GM12878 (cell line): ENCODE results near the gene TYRP1. TPM values are rescaled to one million over a fixed set of nuclear protein-coding genes. Genes with fewer than 3 reads are reported as not detected.

Source experiments
- ATAC-seq: fragments of 200-7000 bp; cut with Tn5 transposase; 3 replicates; pipeline ENCODE4 v1.9.1; 2020; ENCODE audit warnings: mild to moderate bottlenecking, moderate library complexity
- BruUV-seq: library from RNA; stranded (reverse); fragments of 400-500 nt; replicated peaks from 2 replicates; lab custom pipeline; 2021; lab: Mats Ljungman, UMichigan
- CTCF ChIA-PET: fragments of 300-600 bp; sonication (Branson Sonifier 250); formaldehyde crosslinking; extraction: SDS; loops from one replicate; lab custom pipeline; 2021; ENCODE audit warnings: inconsistent platforms; lab: Yijun Ruan, JAX
- POLR2A ChIA-PET: fragments of 350-600 bp; formaldehyde crosslinking; extraction: SDS; loops from one replicate; lab custom pipeline; 2021; ENCODE audit warnings: inconsistent platforms; lab: Charles Lee
- RAD21 ChIA-PET: fragments of 300-600 bp; sonication (Branson Sonifier 250); formaldehyde crosslinking; loops from one replicate; lab custom pipeline; 2023; ENCODE audit warnings: antibody characterized with exemption; ENCODE audit not compliant: unreplicated experiment; lab: Charles Lee
- SMC1A ChIA-PET: fragments of 300-600 bp; sonication (Branson Sonifier 250); formaldehyde crosslinking; loops from one replicate; lab custom pipeline; 2023; ENCODE audit not compliant: unreplicated experiment, uncharacterized antibody; lab: Charles Lee
- DNase-seq: peaks from one replicate; pipeline ENCODE4 v3.0.0-alpha.2; 2011; ENCODE audit warnings: low read depth, low spot score
- FAIRE-seq: peaks from 3 replicates; lab custom pipeline; 2011; peaks lifted over from hg19 to GRCh38; lab: Jason Lieb, UNC
- H2AFZ ChIP-seq: 2 replicates; pipeline ENCODE4 v1.6.0; 2011; ENCODE audit warnings: low read depth, low read length, control low read depth; ENCODE audit not compliant: control insufficient read depth
- H3K27ac ChIP-seq: 2 replicates; pipeline ENCODE4 v1.5.1; 2011; ENCODE audit warnings: control low read depth; ENCODE audit not compliant: control insufficient read depth, insufficient read depth
- H3K27me3 ChIP-seq, 2 experiments: replicated peaks in 1 of 2; 2 replicates each; pipeline versions ENCODE4 v1.6.0 to v1.6.1; 2011; ENCODE audit warnings: low read length in 1 of 2; ENCODE audit not compliant: control insufficient read depth in 2 of 2, insufficient read depth in 2 of 2
- H3K36me3 ChIP-seq, 2 experiments: 2 replicates each; pipeline ENCODE4 v1.5.1; 2011; ENCODE audit warnings: low read length in 1 of 2; ENCODE audit not compliant: control insufficient read depth in 2 of 2, insufficient read depth in 2 of 2
- H3K4me1 ChIP-seq: 2 replicates; pipeline ENCODE4 v1.6.1; 2011; ENCODE audit warnings: mild to moderate bottlenecking, low read length, moderate library complexity, mixed read lengths; ENCODE audit not compliant: control insufficient read depth, insufficient read depth
- H3K4me2 ChIP-seq: 2 replicates; pipeline ENCODE4 v1.6.0; 2011; ENCODE audit warnings: control low read depth; ENCODE audit not compliant: control insufficient read depth, insufficient read depth
- H3K4me3 ChIP-seq: fragments of 200-600 bp; sonication (generic); 2 replicates; pipeline ENCODE4 v1.5.1; 2016
- H3K79me2 ChIP-seq: 2 replicates; pipeline ENCODE4 v1.6.0; 2011; ENCODE audit warnings: low read length; ENCODE audit not compliant: control insufficient read depth, insufficient read depth
- H3K9ac ChIP-seq: 2 replicates; pipeline ENCODE4 v1.8.0; 2011; ENCODE audit warnings: low read length, control low read depth, mixed read lengths; ENCODE audit not compliant: control insufficient read depth, insufficient read depth
- H3K9me3 ChIP-seq: replicated peaks from 3 replicates; pipeline ENCODE4 v1.5.1; 2011; ENCODE audit warnings: mild to moderate bottlenecking, low read length; ENCODE audit not compliant: control insufficient read depth, insufficient read depth
- H4K20me1 ChIP-seq: 2 replicates; pipeline ENCODE4 v1.6.0; 2011; ENCODE audit not compliant: control insufficient read depth, insufficient read depth
- BCL11A ChIP-seq: IDR thresholded peaks from 2 replicates; pipeline ENCODE4 v1.6.1; 2011; ENCODE audit warnings: low read depth, low read length
- BHLHE40 ChIP-seq, 2 experiments: fragments of 450-650 bp in 1 of 2; IDR thresholded peaks; 2 replicates each; pipeline ENCODE4 v1.6.1; 2011 to 2017; ENCODE audit warnings: low read depth in 2 of 2, borderline replicate concordance in 1 of 2, improper control_type of control experiment in 1 of 2, low read length in 1 of 2, mild to moderate bottlenecking in 1 of 2
- CEBPZ ChIP-seq: fragments of 150-350 bp; IDR thresholded peaks from 2 replicates; pipeline ENCODE4 v1.6.1; 2016; ENCODE audit warnings: low read depth, low read length
- JUND ChIP-seq: IDR thresholded peaks from 2 replicates; pipeline ENCODE4 v1.6.1; 2012; ENCODE audit warnings: low read depth, mild to moderate bottlenecking, low read length, improper control_type of control experiment, moderate library complexity
- PAX5 ChIP-seq: IDR thresholded peaks from 2 replicates; pipeline ENCODE4 v1.6.1; 2011; ENCODE audit warnings: low read depth, low read length, borderline replicate concordance
- RELB ChIP-seq: fragments of 450-650 bp; IDR thresholded peaks from 2 replicates; pipeline ENCODE4 v1.6.1; 2017; ENCODE audit warnings: low read depth, mild to moderate bottlenecking, moderate library complexity
- SREBF1 ChIP-seq: IDR thresholded peaks from 2 replicates; pipeline ENCODE4 v1.6.1; 2012; ENCODE audit warnings: mild to moderate bottlenecking, low read length
- SUZ12 ChIP-seq: fragments of 200-600 bp; sonication (generic); IDR thresholded peaks from one replicate; pipeline ENCODE4 v1.6.1; 2018; ENCODE audit warnings: antibody characterized with exemption, mild to moderate bottlenecking; ENCODE audit not compliant: unreplicated experiment
- TCF12 ChIP-seq: IDR thresholded peaks from 2 replicates; pipeline ENCODE4 v1.6.1; 2011; ENCODE audit warnings: low read depth, mild to moderate bottlenecking, low read length
- USF1 ChIP-seq: IDR thresholded peaks from 2 replicates; pipeline ENCODE4 v1.6.1; 2011; ENCODE audit warnings: borderline replicate concordance, low read depth, mild to moderate bottlenecking, moderate library complexity, mixed read lengths, low read length; ENCODE audit not compliant: insufficient read depth; ENCODE audit errors: extremely low read length
- WGBS: methylation state at CpG from one replicate; pipeline ENCODE4 v1.1.6; 2016; ENCODE audit warnings: low lambda C conversion rate; ENCODE audit not compliant: insufficient replicate concordance, insufficient coverage; ENCODE audit errors: missing lambda C conversion rate; 5-methylcytosine and 5-hydroxymethylcytosine counted together
- in situ Hi-C: fragments of 300-500 bp; cut with MboI; formaldehyde crosslinking; loops from 9 replicates; pipeline ENCODE4 v1.14.3; 2018; ENCODE audit warnings: mixed read lengths
- intact Hi-C: fragments of 100-400 bp; cut with micrococcal nuclease; formaldehyde crosslinking; loops from one replicate; pipeline ENCODE4 v1.14.2; 2022; ENCODE audit not compliant: unreplicated experiment
- polyA plus RNA-seq, 11 experiments: library from polyadenylated mRNA; depleted of rRNA in 4 of 11; unstranded in 6 of 11; stranded (reverse) in 5 of 11; fragments of >200 nt; fragmentation: Nextera tagmentation in 4 of 11; fragmentation: Illumina TruSeq in 1 of 11; extraction: Ambion mirVana in 4 of 11; extraction: Trizol in 1 of 11; gene quantifications; 1 replicate in 1 of 11; 2 replicates in 10 of 11; pipeline versions ENCODE4 v1.2.1 to v1.2.3, GENCODE V29; 2011 to 2016; ENCODE audit warnings: inconsistent platforms in 2 of 11, missing spikeins in 2 of 11, low read depth in 1 of 11
- total RNA-seq, 4 experiments: library from RNA; depleted of rRNA in 3 of 4; stranded (reverse); fragments of >200 nt in 3 of 4; fragmentation: Illumina TruSeq in 1 of 4; extraction: Trizol in 1 of 4; gene quantifications; 2 replicates each; pipeline versions ENCODE4 v1.2.1 to v1.2.3, GENCODE V29; 2013 to 2021

The TYRP1 gene
- total and polyA plus RNA-seq, 10 of the 15 experiments (the other 5 are each of a cell fraction or from before 2014, with no cell fraction given) = 0.01 TPM; not detected in 9

- H3K4me1 ChIP-seq = no peaks in the 10 kb centered on the region
- DNase-seq = no peak
- ATAC-seq = no peak
- in situ Hi-C loops = no loop called here
- TF ChIP-seq TCF12 (no peak), BHLHE40 (IDR thresholded peaks at IDR 0.05; ENCODE audit: borderline replicate concordance in 1 of 2, low read depth in 2 of 2, low read length in 1 of 2) (no peak)
- TF ChIP-seq, all 136 proteins: peak for 0
- Histone ChIP-seq H3K27me3 (no peaks in the 10 kb centered on the region), H3K9me3 (no peaks in the 10 kb centered on the region), H3K4me2 (no peak overlapping the region), H2AFZ (no peak overlapping the region), H3K79me2 (no peaks in the 10 kb centered on the region), H3K36me3 (no peaks in the 10 kb centered on the region), H3K27ac (no peak overlapping the region), H4K20me1 (no peaks in the 10 kb centered on the region), H3K9ac (no peak overlapping the region), H3K4me3 (no peak overlapping the region)
- ChIA-PET SMC1A (no interaction called here), RAD21 (no interaction called here), CTCF (no interaction called here), POLR2A (no interaction called here)
- BruUV-seq = no TSS peak
- intact Hi-C loops = no loop called here
- WGBS = 33% methylated on average over 5 of the region's 5 CpGs
- no peak for FAIRE-seq
Measured at GRCh38 chr9:12708562-12709298, 15.5 kb downstream of the TYRP1 start.

GRCh38 chr9:12712532-12712931, 19.3 kb downstream of the TYRP1 start:
- ChIA-PET SMC1A (interaction anchor here (0.7 kb wide), 2 partner anchors 17 to 249 kb away, joined by 3 read pairs; no protein-coding TSS in a partner anchor), CTCF (interaction anchor here (1.1 to 1.5 kb wide), 2 partner anchors 12 to 376 kb away, joined by 3 to 6 read pairs; no protein-coding TSS in a partner anchor), POLR2A (no interaction called here), RAD21 (no interaction called here)
- FAIRE-seq (no peak), ATAC-seq (no peak), DNase-seq (no peak)
- H4K20me1 ChIP-seq = no peaks in the 10 kb centered on the region
- H3K4me2 ChIP-seq = no peak overlapping the region
- 31% methylated on average over 2 of the region's 2 CpGs for WGBS
- H3K79me2 ChIP-seq = no peaks in the 10 kb centered on the region
- H3K9me3 ChIP-seq = no peaks in the 10 kb centered on the region
- H3K4me3 ChIP-seq = no peak overlapping the region
- no peak overlapping the region for H3K27ac ChIP-seq
- intact Hi-C loops (no loop called here), in situ Hi-C loops (no loop called here)
- H3K27me3 ChIP-seq = no peaks in the 10 kb centered on the region
- no peaks in the 10 kb centered on the region for H3K4me1 ChIP-seq
- H3K36me3 ChIP-seq = no peaks in the 10 kb centered on the region
- no peak overlapping the region for H2AFZ ChIP-seq
- no TSS peak for BruUV-seq
- no peak overlapping the region for H3K9ac ChIP-seq
- no peak for TF ChIP-seq BCL11A
- no peak for TF ChIP-seq SREBF1
- no peak for TF ChIP-seq SUZ12
- no peak for TF ChIP-seq USF1
- no peak for TF ChIP-seq RELB
- TF ChIP-seq CEBPZ = no peak
- TF ChIP-seq JUND = no peak
- no peak for TF ChIP-seq PAX5
